NT2/D1 (cell line): ENCODE results near the gene DNAJC17.

Source experiments
- SUZ12 ChIP-seq: IDR thresholded peaks from 2 replicates; pipeline ENCODE4 v1.6.1; 2011; ENCODE audit not compliant: insufficient read length, insufficient read depth; ENCODE audit errors: extremely low read depth
- YY1 ChIP-seq: IDR thresholded peaks from 2 replicates; pipeline ENCODE4 v1.6.1; 2011; ENCODE audit not compliant: insufficient read length, insufficient read depth
- ZNF274 ChIP-seq: IDR thresholded peaks from 2 replicates; pipeline ENCODE4 v1.6.1; 2011; ENCODE audit warnings: mild to moderate bottlenecking, low read depth, low read length

- TF ChIP-seq ZNF274: no peak
- no peak for TF ChIP-seq YY1
- TF ChIP-seq SUZ12: no peak
Measured at GRCh38 chr15:40815042-40815698, 7.9 kb upstream of the DNAJC17 start.
